ENCODE measurements around the gene NLGN2. TPM values are rescaled to one million over a fixed set of nuclear protein-coding genes. Genes with fewer than 3 reads are reported as not detected.

The NLGN2 gene
- total and polyA plus RNA-seq, 2 experiments from 2014 or later, result 14.4 to 38.7 TPM

- H3K4me3 ChIP-seq, result peak overlapping the region; percentile 90
- peaks cover 27% of the 10 kb centered on the region for H3F3A ChIP-seq (replicated peaks; ENCODE audit: low read depth)
- H3K9me3 Mint-ChIP-seq, result no peaks in the 10 kb centered on the region
- peaks cover 26% of the 10 kb centered on the region for H3K36me3 Mint-ChIP-seq (ENCODE audit: low read depth)
- peaks cover 12% of the 10 kb centered on the region for H4K20me1 ChIP-seq (replicated peaks; ENCODE audit: insufficient read depth)
- H3K27ac Mint-ChIP-seq, result 0 out of 2 replicates have a peak overlapping the region, but pooled peaks have one; percentile 75
- no peak overlapping the region for H3K27ac ChIP-seq (ENCODE audit: low read depth)
- peaks cover 28% of the 10 kb centered on the region for H3K4me1 Mint-ChIP-seq
- H3K4me2 ChIP-seq, result peak overlapping the region; percentile 99
- no peaks in the 10 kb centered on the region for H3K9me2 ChIP-seq (ENCODE audit: insufficient read depth)
- H3K4me3 Mint-ChIP-seq, result peak overlapping the region; percentile 93
- peaks cover 3% of the 10 kb centered on the region; the same call in 1 of the 2 replicates for H3K36me3 ChIP-seq (ENCODE audit: insufficient read depth)
- H3K27me3 Mint-ChIP-seq (ENCODE audit: insufficient read depth, low read depth, poor library complexity), result peaks cover 16% of the 10 kb centered on the region
- peaks cover 28% of the 10 kb centered on the region for H3K4me1 ChIP-seq (ENCODE audit: insufficient read depth)
- ATAC-seq (no peak; the same call in 2 of the 3 replicates), DNase-seq (ENCODE audit: low spot score) (peak; percentile 57)
- peak overlapping the region; percentile 69; the same call in 1 of the 2 replicates for H2AFZ ChIP-seq
- peaks cover 14% of the 10 kb centered on the region for H3K79me2 ChIP-seq (replicated peaks; ENCODE audit: insufficient read depth)
- no peaks in the 10 kb centered on the region for H3K27me3 ChIP-seq (ENCODE audit: insufficient read depth)
- no peak for TF ChIP-seq CREB1 (CRISPR knock-in tag; IDR thresholded peaks at IDR 0.05; ENCODE audit: low read depth)
- no peak for TF ChIP-seq ZNF114 (CRISPR knock-in tag; IDR thresholded peaks at IDR 0.05)
- no peak for TF ChIP-seq ETS1 (IDR thresholded peaks at IDR 0.05)
- no peak for TF ChIP-seq POLR2AphosphoS5 (IDR thresholded peaks at IDR 0.05; ENCODE audit: low read depth)
- TF ChIP-seq EZH2 (IDR thresholded peaks at IDR 0.05; ENCODE audit: low read depth, unreplicated experiment), result no peak
- TF ChIP-seq EZH2phosphoT487 (IDR thresholded peaks at IDR 0.05; ENCODE audit: unreplicated experiment), result no peak
- TF ChIP-seq JUNB (IDR thresholded peaks at IDR 0.05; ENCODE audit: unreplicated experiment), result no peak
- no peak for TF ChIP-seq ZNF462 (CRISPR knock-in tag; IDR thresholded peaks at IDR 0.05)
- no peak for TF ChIP-seq ZNF331 (CRISPR knock-in tag; IDR thresholded peaks at IDR 0.05; ENCODE audit: low read depth)
- TF ChIP-seq STAT1 (IDR thresholded peaks at IDR 0.05; ENCODE audit: unreplicated experiment), result no peak
Observed at GRCh38 chr17:7405350-7406234, 2.1 kb upstream of the NLGN2 start.

All from GM23338 (cell line).